Measurements from ENCODE around the gene MFAP5.
"Not testable (repeated sequence)": the region's sequence is repeated elsewhere in the genome, so short reads cannot be mapped to it uniquely, and the experiment has no call there.

Gene MFAP5

DNA sequence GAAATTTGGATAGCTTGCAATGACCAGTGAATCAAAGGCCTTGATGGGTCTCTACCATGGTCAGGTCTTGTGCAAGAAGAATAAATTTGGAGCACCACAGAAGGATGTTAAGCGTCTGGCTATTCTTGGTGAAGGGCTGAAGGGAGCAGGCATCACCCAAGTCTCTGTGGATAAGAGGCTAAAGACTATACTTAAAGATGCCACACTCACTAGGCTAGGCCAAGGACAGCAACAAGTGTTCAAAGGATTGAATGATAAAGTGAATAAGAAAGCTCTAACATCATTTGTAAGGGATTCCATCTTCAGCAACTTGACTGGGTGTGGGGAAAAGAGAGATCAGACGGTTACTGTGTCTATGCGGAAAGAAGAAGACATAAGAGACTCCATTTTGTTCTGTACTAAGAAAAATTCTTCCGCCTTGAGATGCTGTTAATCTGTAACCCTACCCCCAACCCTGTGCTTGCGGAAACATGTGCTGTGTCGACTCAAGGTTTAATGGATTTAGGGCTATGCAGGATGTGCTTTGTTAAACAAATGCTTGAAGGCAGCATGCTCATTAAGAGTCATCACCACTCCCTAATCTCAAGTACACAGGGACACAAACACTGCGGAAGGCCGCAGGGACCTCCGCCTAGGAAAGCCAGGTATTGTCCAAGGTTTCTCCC lies 27.2 kb downstream of the MFAP5 start:
- in situ Hi-C loops (cut with MboI; ENCODE audit: low sequenced_read_pairs) = not testable (repeated sequence)

DNA sequence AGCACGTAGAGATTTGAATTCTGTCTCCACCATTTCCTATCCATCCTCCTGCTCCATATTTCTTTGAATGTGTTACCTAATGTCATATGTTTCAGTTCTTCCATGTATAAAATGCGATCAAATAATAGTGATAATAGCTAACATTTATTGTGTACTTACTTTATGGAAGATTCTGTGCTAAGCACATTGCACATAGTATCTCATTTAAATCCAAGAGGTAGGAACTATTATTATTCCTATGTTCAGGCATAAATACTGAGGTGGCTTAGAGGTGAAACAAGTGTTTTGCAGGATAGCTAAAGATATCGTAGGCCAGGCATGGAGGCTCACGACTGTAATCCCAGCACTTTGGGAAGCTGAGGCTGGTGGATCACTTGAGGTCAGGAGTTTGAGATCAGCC lies 32.5 kb downstream of the MFAP5 start:
- in situ Hi-C loops (cut with MboI; ENCODE audit: low sequenced_read_pairs) = no loop called here

DNA sequence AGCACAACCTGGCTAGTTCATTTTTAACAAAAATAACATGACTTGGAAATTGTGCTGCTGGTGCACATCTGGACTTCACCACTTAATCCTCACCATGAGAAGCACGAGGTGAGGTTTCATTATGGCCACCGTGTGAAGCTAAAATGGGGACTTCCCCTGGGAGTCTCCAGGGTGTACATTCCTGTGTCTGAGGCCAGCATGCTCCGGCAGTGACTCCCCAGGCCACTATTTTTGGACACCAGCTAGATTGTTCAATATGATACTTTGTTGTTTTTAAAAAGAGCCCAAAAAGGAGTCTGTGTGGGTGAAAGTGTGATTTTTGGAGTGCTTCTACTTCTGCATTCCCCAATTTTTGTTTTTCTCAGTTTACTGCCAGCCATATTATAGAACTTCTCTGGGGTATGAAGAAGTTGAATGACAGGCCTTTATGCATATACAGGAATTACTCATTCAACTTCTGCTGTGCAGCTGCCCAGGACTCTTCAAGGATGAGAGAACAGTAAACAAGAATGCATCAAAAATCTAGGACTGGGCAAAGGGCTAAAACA lies 33.1 kb downstream of the MFAP5 start:
- in situ Hi-C loops (cut with MboI; ENCODE audit: low sequenced_read_pairs) = no loop called here

DNA sequence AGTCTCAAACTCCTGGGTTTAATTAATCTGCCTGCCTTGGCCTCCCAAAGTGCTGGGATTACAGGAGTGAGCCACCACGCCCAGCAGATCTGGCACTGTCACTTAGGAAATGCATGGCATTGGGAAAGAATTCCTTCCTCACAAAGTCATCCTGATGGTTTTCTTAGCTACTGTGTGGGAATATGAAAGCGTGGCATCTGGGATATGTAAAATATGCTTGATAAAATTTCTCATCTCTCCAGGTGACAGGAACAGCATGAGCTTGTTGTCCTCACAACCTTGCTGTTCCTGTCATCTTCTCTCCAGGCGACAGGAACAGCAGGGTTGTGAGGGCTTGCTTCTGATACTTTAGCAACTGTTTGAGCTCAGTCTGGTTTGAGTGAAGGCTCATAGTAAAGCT lies 33.9 kb downstream of the MFAP5 start:
- in situ Hi-C loops (cut with MboI; ENCODE audit: low sequenced_read_pairs) = no loop called here

DNA sequence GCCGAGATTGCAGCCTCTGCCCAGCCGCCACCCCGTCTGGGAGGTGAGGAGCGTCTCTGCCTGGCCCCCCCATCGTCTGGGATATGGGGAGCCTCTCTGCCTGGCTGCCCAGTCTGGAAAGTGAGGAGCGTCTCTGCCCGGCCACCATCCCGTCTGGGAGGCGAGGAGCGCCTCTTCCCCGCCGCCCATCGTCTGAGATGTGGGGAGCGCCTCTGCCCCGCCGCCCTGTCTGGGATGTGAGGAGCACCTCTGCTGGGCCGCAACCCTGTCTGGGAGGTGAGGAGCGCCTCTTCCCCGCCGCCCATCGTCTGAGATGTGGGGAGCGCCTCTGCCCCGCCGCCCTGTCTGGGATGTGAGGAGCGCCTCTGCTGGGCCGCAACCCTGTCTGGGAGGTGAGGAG lies 37.9 kb downstream of the MFAP5 start:
- in situ Hi-C loops (cut with MboI; ENCODE audit: low sequenced_read_pairs) = not testable (repeated sequence)

DNA sequence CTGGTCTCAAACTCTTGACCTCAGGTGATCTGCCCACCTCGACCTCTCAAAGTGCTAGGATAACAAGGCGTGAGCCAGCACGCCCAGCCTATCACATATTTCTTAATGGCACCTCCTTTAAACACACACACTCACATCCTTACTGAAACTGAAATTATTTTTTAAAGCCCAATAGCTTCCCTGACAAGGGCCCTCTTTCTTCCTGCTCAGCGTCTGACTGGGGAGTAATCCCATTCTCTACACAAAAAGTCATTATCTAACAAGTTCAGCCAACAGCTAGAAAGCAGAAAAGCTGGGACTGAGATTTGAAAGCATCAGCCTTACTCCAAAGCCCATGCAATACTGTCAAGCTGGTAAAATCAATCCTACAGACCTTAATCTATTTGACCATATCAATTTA lies 40.0 kb downstream of the MFAP5 start:
- in situ Hi-C loops (cut with MboI; ENCODE audit: low sequenced_read_pairs) = no loop called here

DNA sequence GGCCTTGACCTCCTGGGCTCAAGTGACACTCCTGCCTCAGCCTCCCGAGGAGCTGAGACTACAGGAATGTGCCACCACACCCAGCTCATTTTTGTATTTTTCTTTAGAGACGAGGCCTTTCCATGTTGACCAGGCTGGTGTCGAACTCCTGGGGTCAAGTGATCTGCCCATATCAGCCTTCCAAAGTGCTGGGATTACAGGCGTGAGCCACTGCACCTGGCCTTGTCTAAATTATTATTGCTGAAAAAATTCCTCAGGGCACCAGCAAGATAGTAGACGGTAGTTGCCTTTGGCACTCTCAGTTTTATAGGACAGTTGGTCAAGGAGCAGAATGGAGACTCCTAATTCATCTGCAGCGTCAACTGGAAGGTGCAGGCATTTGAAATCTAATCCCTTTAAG lies 47.4 kb downstream of the MFAP5 start:
- in situ Hi-C loops (cut with MboI; ENCODE audit: low sequenced_read_pairs) = no loop called here

DNA sequence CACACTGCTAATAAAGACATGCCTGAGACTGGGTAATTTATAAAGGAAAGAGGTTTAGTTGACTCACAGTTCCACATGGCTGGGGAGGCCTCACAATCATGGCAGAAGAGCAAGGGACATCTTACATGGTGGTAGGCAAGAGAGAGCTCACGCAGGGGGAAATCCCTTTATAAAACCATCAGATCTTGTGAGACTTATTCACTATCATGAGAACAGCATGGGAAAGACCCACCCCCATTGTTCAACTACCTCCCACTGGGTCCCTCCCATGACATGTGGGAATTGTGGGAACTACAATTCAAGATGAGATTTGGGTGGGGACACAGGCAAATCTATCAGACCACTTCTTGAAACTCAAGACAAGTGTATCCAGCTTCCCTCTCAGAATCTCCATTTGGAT lies 48.7 kb downstream of the MFAP5 start:
- in situ Hi-C loops (cut with MboI; ENCODE audit: low sequenced_read_pairs) = not testable (repeated sequence)

DNA sequence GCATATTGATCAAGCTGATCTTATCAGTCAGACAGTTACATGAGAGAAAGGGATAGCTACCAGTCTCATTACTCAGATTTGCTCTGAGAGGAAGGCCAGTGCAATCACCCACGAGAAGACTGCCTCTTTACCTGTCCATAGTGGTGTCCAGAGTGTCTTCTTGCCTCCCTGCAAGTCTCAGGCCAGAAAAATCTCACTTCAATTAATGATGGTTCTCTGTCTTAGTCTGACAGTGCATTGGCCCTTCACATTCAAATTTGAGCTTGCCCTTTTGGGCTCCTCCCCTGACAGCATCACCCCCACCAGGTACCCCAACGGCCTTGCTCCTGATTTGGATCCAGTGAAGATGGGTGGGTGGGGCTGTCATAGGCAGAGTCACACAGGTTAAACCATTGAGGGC lies 50.0 kb downstream of the MFAP5 start, which contains the start of gene AICDA:
Gene AICDA (minus strand): TSS at position 231 of the 400 bp plus-strand sequence. CDS start 92 bp downstream, at position 139.
- in situ Hi-C loops (cut with MboI; ENCODE audit: low sequenced_read_pairs) = no loop called here

DNA sequence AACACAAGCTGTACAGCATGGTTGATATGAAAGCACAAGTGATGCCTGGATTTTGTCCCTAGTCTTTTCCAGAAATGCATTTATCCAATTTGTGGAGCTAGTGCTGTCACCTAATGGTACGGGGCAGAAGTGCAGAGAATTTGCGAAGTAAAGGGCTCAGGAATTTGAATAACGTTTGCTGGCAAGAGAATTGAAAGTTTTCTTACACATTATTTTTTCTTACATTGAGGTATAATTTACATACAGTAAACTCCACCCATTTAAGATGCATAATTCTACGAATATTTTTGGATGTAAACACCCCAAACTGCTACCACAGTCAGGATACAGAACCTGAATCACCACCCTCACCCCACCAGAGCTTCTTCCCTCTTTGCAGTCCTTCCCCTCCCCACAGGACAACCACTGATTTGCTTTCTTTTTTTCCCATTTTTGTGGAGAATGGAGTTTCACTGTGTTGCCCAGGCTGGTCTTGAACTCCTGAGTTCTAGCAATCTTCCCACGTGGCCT lies 53.5 kb downstream of the MFAP5 start:
- in situ Hi-C loops (cut with MboI; ENCODE audit: low sequenced_read_pairs) = no loop called here

DNA sequence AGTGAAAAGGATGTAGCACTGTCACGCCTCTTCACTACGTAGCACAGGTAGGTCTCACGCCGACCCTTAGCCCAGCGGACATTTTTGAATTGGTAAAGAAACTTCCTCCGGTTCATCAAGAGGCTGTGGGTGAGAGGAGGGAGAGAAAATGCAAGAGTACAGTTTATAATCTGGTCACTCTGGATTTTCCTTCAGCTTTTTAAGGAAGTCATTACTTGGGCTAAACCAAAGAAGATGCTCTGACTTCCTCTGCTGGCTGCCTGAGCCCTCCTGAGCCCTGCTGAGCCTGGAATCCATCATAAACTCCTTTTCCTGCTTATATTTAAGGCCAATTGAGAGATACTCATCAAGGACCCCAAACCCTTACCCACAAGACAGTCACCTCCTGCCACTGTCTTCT lies 55.7 kb downstream of the MFAP5 start:
- in situ Hi-C loops (cut with MboI; ENCODE audit: low sequenced_read_pairs) = no loop called here

DNA sequence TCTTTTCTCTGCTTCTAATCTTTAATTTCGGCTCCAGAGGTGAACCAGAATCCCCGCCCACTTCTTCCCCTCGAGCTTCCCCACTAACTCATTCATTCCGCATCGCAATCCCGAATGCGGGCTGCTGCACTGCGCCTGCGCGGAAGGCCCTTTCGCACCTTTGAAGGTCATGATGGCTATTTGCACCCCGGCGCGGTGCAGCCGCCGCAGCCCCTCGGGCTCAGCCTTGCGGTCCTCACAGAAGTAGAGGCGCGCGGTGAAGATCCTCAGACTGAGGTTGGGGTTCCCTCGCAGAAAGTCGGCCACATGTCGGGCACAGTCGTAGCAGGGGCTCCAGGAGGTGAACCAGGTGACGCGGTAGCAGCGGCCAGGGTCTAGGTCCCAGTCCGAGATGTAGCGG lies 57.6 kb downstream of the MFAP5 start:
- in situ Hi-C loops (cut with MboI; ENCODE audit: low sequenced_read_pairs) = no loop called here

DNA sequence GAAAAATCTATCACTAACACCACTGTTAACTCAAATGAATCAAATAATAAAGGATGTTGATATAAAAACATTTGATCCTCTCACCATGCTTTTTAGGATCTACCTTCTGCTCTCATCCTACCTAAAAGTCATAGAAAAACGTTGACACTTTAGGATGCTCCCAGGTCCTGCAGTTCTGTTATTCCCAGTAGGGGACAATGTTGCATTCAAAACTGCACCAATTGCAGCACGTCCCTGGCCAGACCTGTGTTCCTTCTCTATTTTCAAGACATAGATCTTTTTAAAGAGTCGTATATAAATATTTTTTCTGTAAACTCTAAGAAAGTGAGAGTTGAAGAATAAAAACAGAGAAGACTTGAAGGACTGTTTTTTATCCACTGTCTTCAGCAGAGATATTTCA lies 58.8 kb downstream of the MFAP5 start:
- in situ Hi-C loops (cut with MboI; ENCODE audit: low sequenced_read_pairs) = no loop called here

DNA sequence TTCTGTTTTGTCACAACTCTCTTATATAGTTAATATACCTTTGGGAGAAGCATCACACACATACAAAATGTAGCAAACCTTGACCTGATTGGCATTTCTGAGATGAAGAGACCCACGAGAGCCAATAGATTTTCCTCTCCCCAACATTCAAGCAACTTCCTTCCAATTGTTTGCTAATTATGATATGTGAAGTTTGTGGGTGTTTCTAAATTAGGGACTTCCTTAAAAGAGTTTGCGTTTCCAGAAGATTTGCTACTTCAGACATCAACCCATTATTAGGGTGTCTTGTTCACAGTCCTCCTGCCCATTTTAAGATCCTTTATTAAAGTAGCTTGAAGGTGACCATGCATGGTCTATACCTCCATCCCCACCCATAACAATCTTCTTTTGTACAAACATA lies 59.3 kb downstream of the MFAP5 start:
- in situ Hi-C loops (cut with MboI; ENCODE audit: low sequenced_read_pairs) = no loop called here

DNA sequence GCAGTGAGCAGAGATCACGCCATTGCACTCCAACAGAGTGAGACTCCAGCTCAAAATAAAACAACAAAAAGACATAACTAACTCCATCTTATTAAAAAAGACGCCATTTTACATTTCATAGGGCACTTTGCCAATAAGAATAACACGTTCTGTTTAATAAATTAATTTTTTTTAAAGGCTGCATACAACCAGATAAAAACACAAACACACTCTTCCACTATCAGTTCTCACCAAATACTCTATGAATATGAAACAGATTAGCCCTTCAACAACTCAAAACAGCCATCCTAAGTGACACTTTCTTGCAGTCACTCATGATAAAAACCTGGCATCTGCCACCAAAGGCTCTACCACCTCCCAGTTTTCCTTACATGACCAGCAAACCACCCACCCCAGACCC lies 66.1 kb downstream of the MFAP5 start:
- in situ Hi-C loops (cut with MboI; ENCODE audit: low sequenced_read_pairs) = no loop called here
